ENCODE results near the gene RNF181. TPM values are rescaled to one million over a fixed set of nuclear protein-coding genes. Genes with fewer than 3 reads are reported as not detected.
A peak's percentile ranks its signal among the peaks of the same experiment; 100 is the strongest.
"Not testable (repeated sequence)": the region's sequence is repeated elsewhere in the genome, so short reads cannot be mapped to it uniquely, and the experiment has no call there.

Gene RNF181
- total RNA-seq, 1 experiment from 2014 or later, result 212 TPM

GRCh38 chr2:85604568-85605339, 9.2 kb downstream of the RNF181 start:
- DNase-seq (ENCODE audit: low read depth, low spot score), result no peak
- in situ Hi-C loops (cut with HindIII; ENCODE audit: low pct_unique_long_range_greater_than_20kb, low sequenced_read_pairs), result no loop called here

GRCh38 chr2:85605406-85606115, 10.0 kb downstream of the RNF181 start:
- DNase-seq (ENCODE audit: low read depth, low spot score), result no peak

GRCh38 chr2:85606116-85606455, 10.5 kb downstream of the RNF181 start:
- in situ Hi-C loops (cut with HindIII; ENCODE audit: low pct_unique_long_range_greater_than_20kb, low sequenced_read_pairs), result no loop called here
- no peak for DNase-seq (ENCODE audit: low read depth, low spot score)

More at GRCh38 chr2:85605406-85606115, 10.0 kb downstream of the RNF181 start:
- in situ Hi-C loops (cut with HindIII; ENCODE audit: low pct_unique_long_range_greater_than_20kb, low sequenced_read_pairs), result no loop called here

GRCh38 chr2:85607268-85608215, 12.0 kb downstream of the RNF181 start:
- in situ Hi-C loops (cut with HindIII; ENCODE audit: low pct_unique_long_range_greater_than_20kb, low sequenced_read_pairs), result no loop called here
- no peak for DNase-seq (ENCODE audit: low read depth, low spot score)

GRCh38 chr2:85611217-85611704, 15.7 kb downstream of the RNF181 start:
- no peak for DNase-seq (ENCODE audit: low read depth, low spot score)
- in situ Hi-C loops (cut with HindIII; ENCODE audit: low pct_unique_long_range_greater_than_20kb, low sequenced_read_pairs), result no loop called here

GRCh38 chr2:85611705-85612587, 16.4 kb downstream of the RNF181 start, which contains the start of gene C2orf68:
TSS of gene C2orf68 (minus strand) at chr2:85612066. CDS start at chr2:85611984, 82 bp downstream.
- peak; percentile 91 for DNase-seq (ENCODE audit: low read depth, low spot score)
- in situ Hi-C loops (cut with HindIII; ENCODE audit: low pct_unique_long_range_greater_than_20kb, low sequenced_read_pairs), result no loop called here

- in situ Hi-C loops (cut with HindIII; ENCODE audit: low pct_unique_long_range_greater_than_20kb, low sequenced_read_pairs), result no loop called here
- no peak for DNase-seq (ENCODE audit: low read depth, low spot score)
These were observed 18.4 kb downstream of the RNF181 start for GRCh38 chr2:85613717-85614515.

- DNase-seq (ENCODE audit: low read depth, low spot score); in situ Hi-C loops (cut with HindIII; ENCODE audit: low pct_unique_long_range_greater_than_20kb, low sequenced_read_pairs): not testable (repeated sequence)
These were observed 19.2 kb downstream of the RNF181 start for GRCh38 chr2:85614757-85615156.

GRCh38 chr2:85615413-85615728, 19.8 kb downstream of the RNF181 start:
- DNase-seq (ENCODE audit: low read depth, low spot score), result no peak
- in situ Hi-C loops (cut with HindIII; ENCODE audit: low pct_unique_long_range_greater_than_20kb, low sequenced_read_pairs), result no loop called here

GRCh38 chr2:85617723-85618122, 22.2 kb downstream of the RNF181 start:
- in situ Hi-C loops (cut with HindIII; ENCODE audit: low pct_unique_long_range_greater_than_20kb, low sequenced_read_pairs); DNase-seq (ENCODE audit: low read depth, low spot score): not testable (repeated sequence)

- in situ Hi-C loops (cut with HindIII; ENCODE audit: low pct_unique_long_range_greater_than_20kb, low sequenced_read_pairs), result no loop called here
- no peak for DNase-seq (ENCODE audit: low read depth, low spot score)
These were observed 24.1 kb downstream of the RNF181 start for GRCh38 chr2:85619617-85620016.

GRCh38 chr2:85621338-85621737, 25.8 kb downstream of the RNF181 start:
- in situ Hi-C loops (cut with HindIII; ENCODE audit: low pct_unique_long_range_greater_than_20kb, low sequenced_read_pairs), result no loop called here
- DNase-seq (ENCODE audit: low read depth, low spot score), result no peak

- no peak for DNase-seq (ENCODE audit: low read depth, low spot score)
- in situ Hi-C loops (cut with HindIII; ENCODE audit: low pct_unique_long_range_greater_than_20kb, low sequenced_read_pairs), result no loop called here
These were observed 28.4 kb downstream of the RNF181 start for GRCh38 chr2:85623991-85624390.

GRCh38 chr2:85628658-85629057, 33.1 kb downstream of the RNF181 start:
- no peak for DNase-seq (ENCODE audit: low read depth, low spot score)
- in situ Hi-C loops (cut with HindIII; ENCODE audit: low pct_unique_long_range_greater_than_20kb, low sequenced_read_pairs), result no loop called here

GRCh38 chr2:85631316-85631715, 35.8 kb downstream of the RNF181 start:
- DNase-seq (ENCODE audit: low read depth, low spot score), result no peak
- in situ Hi-C loops (cut with HindIII; ENCODE audit: low pct_unique_long_range_greater_than_20kb, low sequenced_read_pairs), result no loop called here

- in situ Hi-C loops (cut with HindIII; ENCODE audit: low pct_unique_long_range_greater_than_20kb, low sequenced_read_pairs), result no loop called here
- no peak for DNase-seq (ENCODE audit: low read depth, low spot score)
These were observed 39.5 kb downstream of the RNF181 start for GRCh38 chr2:85635011-85635410.

Data from SK-MEL-5 (cell line).